GM19240 (cell line): ENCODE measurements around the gene ABCD3.

Experiments used
- DNase-seq: peaks from one replicate; pipeline ENCODE4 v3.0.0; 2011; ENCODE audit warnings: low spot score; ENCODE audit not compliant: insufficient read length

ABCD3 gene

GRCh38 chr1:94526152-94526980 is 108.2 kb downstream of the ABCD3 start:
- no peak for DNase-seq

- DNase-seq = no peak
Observed at GRCh38 chr1:94527447-94528031, 109.3 kb downstream of the ABCD3 start.

- no peak for DNase-seq
Observed at GRCh38 chr1:94528299-94528698, 110.1 kb downstream of the ABCD3 start.

- no peak for DNase-seq
Observed at GRCh38 chr1:94528826-94529225, 110.6 kb downstream of the ABCD3 start.

- no peak for DNase-seq
Observed at GRCh38 chr1:94529416-94529815, 111.2 kb downstream of the ABCD3 start.

- DNase-seq = no peak
Observed at GRCh38 chr1:94530373-94530878, 112.2 kb downstream of the ABCD3 start.

GRCh38 chr1:94531664-94532063 is 113.5 kb downstream of the ABCD3 start:
- DNase-seq = no peak

GRCh38 chr1:94532077-94532476 is 113.9 kb downstream of the ABCD3 start:
- DNase-seq = no peak

GRCh38 chr1:94535095-94535494 is 116.9 kb downstream of the ABCD3 start:
- no peak for DNase-seq

GRCh38 chr1:94535879-94536278 is 117.7 kb downstream of the ABCD3 start:
- DNase-seq = no peak

- no peak for DNase-seq
Observed at GRCh38 chr1:94537254-94537653, 119.1 kb downstream of the ABCD3 start.

- DNase-seq = no peak
Observed at GRCh38 chr1:94538243-94538827, 120.1 kb downstream of the ABCD3 start.

- DNase-seq = no peak
Observed at GRCh38 chr1:94539496-94539895, 121.3 kb downstream of the ABCD3 start.

- DNase-seq = no peak
Observed at GRCh38 chr1:94540440-94541245, 122.5 kb downstream of the ABCD3 start.

GRCh38 chr1:94541246-94542087 is 123.3 kb downstream of the ABCD3 start, which contains the start of gene F3:
TSS of gene F3 (minus strand) at chr1:94541759. CDS start at chr1:94541636, 123 bp downstream.
- no peak for DNase-seq

GRCh38 chr1:94542088-94542870 is 124.1 kb downstream of the ABCD3 start:
- DNase-seq = no peak

GRCh38 chr1:94543001-94543400 is 124.8 kb downstream of the ABCD3 start:
- DNase-seq = no peak

GRCh38 chr1:94543893-94544635 is 125.9 kb downstream of the ABCD3 start:
- no peak for DNase-seq
